ENCODE data around the gene SLC44A4.

DNA sequence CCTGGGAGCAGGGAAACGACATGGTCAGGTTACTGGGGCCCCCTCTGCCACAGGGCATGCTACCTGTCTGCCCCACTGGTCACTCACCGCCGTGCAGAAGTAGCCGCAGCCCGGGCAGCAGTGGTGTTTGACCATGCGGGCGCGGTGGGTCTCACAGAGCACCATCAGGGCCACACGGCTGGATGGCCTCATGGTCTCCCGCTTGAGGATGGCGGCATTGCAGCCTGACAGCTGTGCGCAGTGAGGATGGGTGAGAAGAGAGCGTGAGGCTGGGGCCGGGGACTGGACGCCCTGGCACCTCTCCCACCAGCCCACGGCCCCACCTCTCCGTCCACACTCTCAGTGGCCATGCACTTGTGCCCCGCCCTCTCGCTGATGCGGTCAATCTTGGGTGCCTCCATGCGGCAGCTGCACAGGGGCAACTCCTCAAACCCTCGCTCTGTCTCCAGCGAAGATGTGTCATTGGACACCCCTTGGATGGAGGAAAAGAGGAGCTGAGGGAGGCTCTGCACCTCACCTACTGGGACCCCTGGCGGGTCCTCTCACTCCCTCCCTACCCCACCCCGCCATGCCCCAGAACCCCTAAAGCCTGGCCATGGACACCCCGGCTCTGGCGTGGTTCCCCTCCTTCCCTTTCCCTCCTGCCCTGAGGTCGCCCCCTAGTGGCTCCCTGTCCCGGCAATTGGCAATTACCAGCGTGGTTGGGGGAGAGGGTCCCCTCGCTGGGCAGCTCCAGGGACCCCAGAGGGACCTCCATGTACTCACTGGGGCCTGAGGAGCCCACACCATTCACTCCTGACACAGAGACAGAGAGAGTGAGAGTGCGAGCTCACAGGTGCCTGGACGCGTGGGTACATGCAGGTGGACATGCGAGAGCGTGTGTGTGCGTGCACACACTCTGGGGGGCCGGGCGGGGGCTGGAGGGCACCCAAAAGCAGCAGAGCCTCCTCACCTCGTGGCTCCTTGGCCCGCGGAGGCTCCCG lies 9.8 kb upstream of the SLC44A4 start:
- TF ChIP-seq, protein P1, sequence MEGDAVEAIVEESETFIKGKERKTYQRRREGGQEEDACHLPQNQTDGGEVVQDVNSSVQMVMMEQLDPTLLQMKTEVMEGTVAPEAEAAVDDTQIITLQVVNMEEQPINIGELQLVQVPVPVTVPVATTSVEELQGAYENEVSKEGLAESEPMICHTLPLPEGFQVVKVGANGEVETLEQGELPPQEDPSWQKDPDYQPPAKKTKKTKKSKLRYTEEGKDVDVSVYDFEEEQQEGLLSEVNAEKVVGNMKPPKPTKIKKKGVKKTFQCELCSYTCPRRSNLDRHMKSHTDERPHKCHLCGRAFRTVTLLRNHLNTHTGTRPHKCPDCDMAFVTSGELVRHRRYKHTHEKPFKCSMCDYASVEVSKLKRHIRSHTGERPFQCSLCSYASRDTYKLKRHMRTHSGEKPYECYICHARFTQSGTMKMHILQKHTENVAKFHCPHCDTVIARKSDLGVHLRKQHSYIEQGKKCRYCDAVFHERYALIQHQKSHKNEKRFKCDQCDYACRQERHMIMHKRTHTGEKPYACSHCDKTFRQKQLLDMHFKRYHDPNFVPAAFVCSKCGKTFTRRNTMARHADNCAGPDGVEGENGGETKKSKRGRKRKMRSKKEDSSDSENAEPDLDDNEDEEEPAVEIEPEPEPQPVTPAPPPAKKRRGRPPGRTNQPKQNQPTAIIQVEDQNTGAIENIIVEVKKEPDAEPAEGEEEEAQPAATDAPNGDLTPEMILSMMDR (IDR thresholded peaks at IDR 0.05): peak; percentile 30 to 77 (median 66)
- no peak for TF ChIP-seq POLR2A (IDR thresholded peaks at IDR 0.05)
